ENCODE data around the gene RXRA. TPM values are rescaled to one million over a fixed set of nuclear protein-coding genes. Genes with fewer than 3 reads are reported as not detected.

RXRA gene
- total and polyA plus RNA-seq, 2 of the 13 experiments (the other 11 are each of a cell fraction or from before 2014, with no cell fraction given), result 18.9 to 29.2 TPM

- TF ChIP-seq DZIP1 (CRISPR knock-in tag; IDR thresholded peaks at IDR 0.05) (no peak), ZNF143 (CRISPR knock-in tag; IDR thresholded peaks at IDR 0.05) (no peak), ERF (CRISPR knock-in tag; IDR thresholded peaks at IDR 0.05) (no peak), HNRNPL (IDR thresholded peaks at IDR 0.05; ENCODE audit: low read depth, low read length) (peak; percentile 76; the same call in 1 of the 2 replicates), SRSF9 (IDR thresholded peaks at IDR 0.05; ENCODE audit: borderline replicate concordance, insufficient read depth, low read depth, low read length, poor library complexity, severe bottlenecking) (no peak), ZNF549 (CRISPR knock-in tag; IDR thresholded peaks at IDR 0.05) (no peak), KDM5B (CRISPR knock-in tag; IDR thresholded peaks at IDR 0.05; ENCODE audit: borderline replicate concordance) (no peak), RBM22 (optimal IDR thresholded peaks at IDR 0.05; ENCODE audit: low read length) (peak; percentile 4), ZNF432 (CRISPR knock-in tag; IDR thresholded peaks at IDR 0.05; ENCODE audit: borderline replicate concordance) (no peak), ETV5 (CRISPR knock-in tag; IDR thresholded peaks at IDR 0.05; ENCODE audit: borderline replicate concordance) (no peak), NFKBIZ (CRISPR knock-in tag; IDR thresholded peaks at IDR 0.05) (no peak)
Observed at GRCh38 chr9:134441227-134442084, 115.2 kb downstream of the RXRA start (continued).
